GM19099 (cell line): Measurements from ENCODE around the gene RELL1.

ENCODE experiments used
- POLR2A ChIP-seq: IDR thresholded peaks from 3 replicates; pipeline ENCODE4 v1.6.1; 2011; ENCODE audit warnings: low read depth; ENCODE audit not compliant: insufficient read length; ENCODE audit errors: extremely low read depth

RELL1 gene

GRCh38 chr4:37686373-37687193, at the start of gene RELL1:
Gene RELL1 (minus strand): TSS chr4:37686376. CDS start chr4:37686287, 89 bp downstream.
- TF ChIP-seq POLR2A, result no peak

GRCh38 chr4:37735578-37735977, 49.4 kb upstream of the RELL1 start:
- TF ChIP-seq POLR2A, result no peak

- no peak for TF ChIP-seq POLR2A
These were observed 48.8 kb upstream of the RELL1 start for GRCh38 chr4:37734989-37735388.

- no peak for TF ChIP-seq POLR2A
These were observed 47.2 kb upstream of the RELL1 start for GRCh38 chr4:37733240-37733867.

- no peak for TF ChIP-seq POLR2A
These were observed 46.5 kb upstream of the RELL1 start for GRCh38 chr4:37732526-37733186.

- no peak for TF ChIP-seq POLR2A
These were observed 43.5 kb upstream of the RELL1 start for GRCh38 chr4:37729649-37730004.

GRCh38 chr4:37728064-37728463, 41.9 kb upstream of the RELL1 start:
- no peak for TF ChIP-seq POLR2A

GRCh38 chr4:37727635-37728034, 41.5 kb upstream of the RELL1 start:
- no peak for TF ChIP-seq POLR2A

- TF ChIP-seq POLR2A, result no peak
These were observed 40.5 kb upstream of the RELL1 start for GRCh38 chr4:37726666-37727065.

- no peak for TF ChIP-seq POLR2A
These were observed 39.5 kb upstream of the RELL1 start for GRCh38 chr4:37725718-37726117.

GRCh38 chr4:37723067-37723466, 36.9 kb upstream of the RELL1 start:
- TF ChIP-seq POLR2A, result no peak

GRCh38 chr4:37721995-37722638, 35.9 kb upstream of the RELL1 start:
- no peak for TF ChIP-seq POLR2A

- TF ChIP-seq POLR2A, result no peak
These were observed 32.8 kb upstream of the RELL1 start for GRCh38 chr4:37719021-37719420.

GRCh38 chr4:37717576-37717975, 31.4 kb upstream of the RELL1 start:
- TF ChIP-seq POLR2A, result no peak

GRCh38 chr4:37715889-37716402, 29.8 kb upstream of the RELL1 start:
- TF ChIP-seq POLR2A, result no peak

- TF ChIP-seq POLR2A, result no peak
These were observed 24.3 kb upstream of the RELL1 start for GRCh38 chr4:37710491-37710890.

- TF ChIP-seq POLR2A, result no peak
These were observed 19.9 kb upstream of the RELL1 start for GRCh38 chr4:37706032-37706431.
